HFF-Myc (cell line): ENCODE measurements around the gene MOB1A.
"Not testable (repeated sequence)": the region's sequence is repeated elsewhere in the genome, so short reads cannot be mapped to it uniquely, and the experiment has no call there.

Source experiments
- DNase-seq: peaks from one replicate; pipeline ENCODE4 v3.0.0-alpha.2; 2011; ENCODE audit warnings: low read depth; ENCODE audit errors: extremely low read depth
- H3K4me3 ChIP-seq: replicated peaks from 2 replicates; pipeline ENCODE4 v1.5.1; 2011; ENCODE audit warnings: low read depth, mild to moderate bottlenecking, control low read depth, low read length
- CTCF ChIP-seq: IDR thresholded peaks from 2 replicates; pipeline ENCODE4 v1.5.1; 2012; ENCODE audit warnings: mild to moderate bottlenecking, low read depth, low read length, control low read depth; ENCODE audit errors: missing control alignments

MOB1A gene

GRCh38 chr2:74221604-74222299, 43.1 kb upstream of the MOB1A start:
- H3K4me3 ChIP-seq, result no peak overlapping the region
- no peak for TF ChIP-seq CTCF
- DNase-seq, result no peak

- no peak for TF ChIP-seq CTCF
- H3K4me3 ChIP-seq, result no peak overlapping the region
- DNase-seq, result no peak
Observed at GRCh38 chr2:74221091-74221490, 42.4 kb upstream of the MOB1A start.

- H3K4me3 ChIP-seq, result no peak overlapping the region
- DNase-seq, result no peak
- TF ChIP-seq CTCF, result no peak
Observed at GRCh38 chr2:74219846-74220486, 41.3 kb upstream of the MOB1A start.

DNA sequence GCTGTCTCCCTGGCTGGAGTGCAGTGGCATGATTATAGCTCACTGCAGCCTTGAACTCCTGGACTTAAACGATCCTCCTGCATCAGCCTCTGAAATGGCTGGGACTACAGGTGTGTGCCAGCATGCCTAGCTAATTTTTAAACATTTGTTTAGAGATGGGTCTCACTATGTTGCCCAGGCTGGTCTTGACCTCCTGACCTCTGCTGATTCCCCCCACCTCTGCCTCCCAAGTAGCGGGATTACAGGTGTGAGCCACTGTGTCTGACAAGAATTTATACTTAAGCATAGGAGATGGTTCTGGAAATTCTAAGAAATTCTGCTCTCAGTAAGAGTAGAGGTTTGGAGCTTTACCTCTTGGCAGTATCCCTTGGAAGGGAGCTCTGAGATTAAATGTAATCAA, 38.0 kb upstream of the MOB1A start:
- no peak overlapping the region for H3K4me3 ChIP-seq
- TF ChIP-seq CTCF, result no peak
- no peak for DNase-seq

GRCh38 chr2:74215771-74216170, 37.1 kb upstream of the MOB1A start:
- not testable (repeated sequence) for H3K4me3 ChIP-seq, DNase-seq

DNA sequence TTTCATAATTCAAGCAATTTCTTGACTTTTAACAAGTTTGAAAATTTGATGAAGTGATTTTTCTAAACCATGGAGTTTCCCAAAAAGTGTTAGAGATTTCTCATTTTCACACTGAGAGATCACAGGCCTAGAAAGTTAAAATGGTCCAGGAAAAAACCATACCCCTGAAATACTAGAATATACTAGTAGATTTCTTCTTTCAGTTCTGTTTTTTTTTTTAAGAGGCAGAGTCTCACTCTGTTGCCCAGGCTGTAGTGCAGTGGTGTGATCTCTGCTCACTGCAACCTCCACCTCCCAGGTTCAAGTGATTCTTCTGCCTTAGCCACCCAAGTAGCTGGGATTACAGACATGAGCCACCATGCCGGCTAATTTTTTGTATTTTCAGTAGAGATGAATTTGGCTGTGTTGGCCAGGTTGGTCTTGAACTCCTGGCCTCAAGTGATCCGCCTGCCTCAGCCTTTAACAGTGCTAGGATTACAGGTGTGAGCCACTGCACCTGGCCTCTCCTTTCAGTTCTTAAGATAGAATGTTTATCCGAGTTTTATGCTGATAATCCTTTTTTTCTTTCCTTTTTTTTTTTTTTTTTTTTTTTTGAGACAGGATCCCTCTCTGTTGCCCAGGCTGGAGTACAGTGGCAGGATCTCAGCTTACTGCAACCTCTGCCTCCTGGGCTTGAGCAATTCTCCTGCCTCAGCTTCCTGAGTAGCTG, 34.2 kb upstream of the MOB1A start:
- no peak for TF ChIP-seq CTCF

GRCh38 chr2:74206180-74206688, 27.6 kb upstream of the MOB1A start:
- no peak overlapping the region for H3K4me3 ChIP-seq
- no peak for DNase-seq
- TF ChIP-seq CTCF, result no peak

More for the DNA sequence above, 34.2 kb upstream of the MOB1A start:
- no peak overlapping the region for H3K4me3 ChIP-seq
- DNase-seq, result no peak
